ENCODE measurements around the gene OSBPL7. TPM values are rescaled to one million over a fixed set of nuclear protein-coding genes. Genes with fewer than 3 reads are reported as not detected.

The OSBPL7 gene
- total RNA-seq, 1 experiment from 2014 or later: 13.0 TPM

DNA sequence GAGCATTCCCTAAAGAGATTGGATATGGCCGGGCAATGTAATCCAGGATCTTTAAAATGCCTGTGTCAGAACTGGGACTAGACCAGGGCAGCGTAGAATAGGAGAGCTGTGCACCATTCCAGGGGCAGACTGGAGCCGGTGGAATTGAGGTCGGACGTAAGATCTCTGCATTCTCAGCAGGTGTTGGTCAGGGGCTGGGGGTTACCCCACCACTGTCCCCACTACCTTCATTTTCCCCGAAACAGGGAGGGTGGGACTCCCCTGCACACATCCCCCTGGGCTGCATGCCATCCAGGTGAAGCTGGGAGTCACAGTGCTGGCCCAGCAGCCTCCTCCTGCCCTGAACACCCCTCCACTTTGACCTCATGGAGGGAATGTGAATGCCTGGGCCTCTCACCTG lies 17.8 kb downstream of the OSBPL7 start:
- Mint-ChIP-seq H3K9me3 (no peaks in the 10 kb centered on the region), H3K36me3 (ENCODE audit: insufficient read depth in 1 of 3, low read depth in 3 of 3) (peaks cover 0 to 7% (median 0%) of the 10 kb centered on the region in 3 experiments; a peak in 4 of 7 replicates), H3K4me1 (no peaks in the 10 kb centered on the region), H3K27ac (no peak overlapping the region), H3K27me3 (ENCODE audit: low read depth) (peaks cover 4% of the 10 kb centered on the region), H3K4me3 (no peak overlapping the region)
- Histone ChIP-seq H3K79me1 (ENCODE audit: insufficient read depth, low read depth, low read length, poor library complexity, severe bottlenecking) (no peaks in the 10 kb centered on the region), H3K23me2 (ENCODE audit: insufficient read length, low read depth, low read length, poor library complexity, severe bottlenecking) (no peaks in the 10 kb centered on the region), H4K91ac (ENCODE audit: insufficient read length, low read depth, low read length) (no peak overlapping the region), H2AK5ac (ENCODE audit: insufficient read length, low read length) (no peak overlapping the region), H3K14ac (ENCODE audit: insufficient read depth, low read length) (no peak overlapping the region), H3K56ac (ENCODE audit: insufficient read length, low read depth, low read length) (no peak overlapping the region), H4K5ac (ENCODE audit: insufficient read length, low read depth, low read length) (no peak overlapping the region), H2AFZ (ENCODE audit: low read length) (no peak overlapping the region), H4K20me1 (ENCODE audit: control insufficient read depth, insufficient read depth, insufficient read length) (no peaks in the 10 kb centered on the region), H2BK120ac (ENCODE audit: low read depth, low read length, poor library complexity, severe bottlenecking) (no peak overlapping the region), H3K9me3 (ENCODE audit: control insufficient read depth, low read depth, low read length) (no peaks in the 10 kb centered on the region), H3K18ac (ENCODE audit: insufficient read length, low read depth, low read length) (no peak overlapping the region), H3K27ac (ENCODE audit: insufficient read length, low read depth, low read length) (no peak overlapping the region), H3K27me3 (ENCODE audit: insufficient read depth, low read length) (no peaks in the 10 kb centered on the region; the same call in 1 of the 2 replicates), H3K4me2 (ENCODE audit: insufficient read depth, insufficient read length, low read length) (no peak overlapping the region), H3T11ph (ENCODE audit: low read length) (no peak overlapping the region), H4K8ac (replicated peaks; ENCODE audit: insufficient read length, low read depth, low read length) (no peak overlapping the region), H2BK15ac (ENCODE audit: low read depth, low read length) (no peak overlapping the region), H3K4ac (ENCODE audit: low read depth, low read length) (no peak overlapping the region), H3K23ac (ENCODE audit: insufficient read length, low read depth, low read length) (no peak overlapping the region), H3K4me1 (ENCODE audit: insufficient read depth, low read length) (no peaks in the 10 kb centered on the region), H2BK12ac (ENCODE audit: insufficient read length, low read depth, low read length) (no peak overlapping the region), H3K79me2 (ENCODE audit: insufficient read depth, low read length) (no peaks in the 10 kb centered on the region), H3K9ac (ENCODE audit: extremely low read depth, insufficient read length, low read length) (no peak overlapping the region), H2BK20ac (ENCODE audit: low read depth, low read length, poor library complexity, severe bottlenecking) (no peak overlapping the region), H2BK5ac (ENCODE audit: insufficient read length, low read length) (no peak overlapping the region)
- TF ChIP-seq, protein P1, sequence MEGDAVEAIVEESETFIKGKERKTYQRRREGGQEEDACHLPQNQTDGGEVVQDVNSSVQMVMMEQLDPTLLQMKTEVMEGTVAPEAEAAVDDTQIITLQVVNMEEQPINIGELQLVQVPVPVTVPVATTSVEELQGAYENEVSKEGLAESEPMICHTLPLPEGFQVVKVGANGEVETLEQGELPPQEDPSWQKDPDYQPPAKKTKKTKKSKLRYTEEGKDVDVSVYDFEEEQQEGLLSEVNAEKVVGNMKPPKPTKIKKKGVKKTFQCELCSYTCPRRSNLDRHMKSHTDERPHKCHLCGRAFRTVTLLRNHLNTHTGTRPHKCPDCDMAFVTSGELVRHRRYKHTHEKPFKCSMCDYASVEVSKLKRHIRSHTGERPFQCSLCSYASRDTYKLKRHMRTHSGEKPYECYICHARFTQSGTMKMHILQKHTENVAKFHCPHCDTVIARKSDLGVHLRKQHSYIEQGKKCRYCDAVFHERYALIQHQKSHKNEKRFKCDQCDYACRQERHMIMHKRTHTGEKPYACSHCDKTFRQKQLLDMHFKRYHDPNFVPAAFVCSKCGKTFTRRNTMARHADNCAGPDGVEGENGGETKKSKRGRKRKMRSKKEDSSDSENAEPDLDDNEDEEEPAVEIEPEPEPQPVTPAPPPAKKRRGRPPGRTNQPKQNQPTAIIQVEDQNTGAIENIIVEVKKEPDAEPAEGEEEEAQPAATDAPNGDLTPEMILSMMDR (conservative IDR thresholded peaks at IDR 0.05): no peak
- DNase-seq: no peak
- no CpG with 5 or more reads among the region's 6 CpGs for WGBS (ENCODE audit: extremely low coverage, insufficient read length, low lambda C conversion rate)

All from H9 (cell line).